Stomach (tissue), 9 donors: ENCODE data around the gene LDB2. TPM values are rescaled to one million over a fixed set of nuclear protein-coding genes. Genes with fewer than 3 reads are reported as not detected.

Experiments
- DNase-seq, 2 donors: peaks; one replicate each; pipeline versions ENCODE4 v3.0.0 to v3.0.0-alpha.2; 2013 to 2019
- H3K27ac ChIP-seq, 5 donors: fragments of 200-600 bp in 4 of 5; sonication (generic) in 4 of 5; one replicate each; pipeline ENCODE4 v1.5.1; 2013 to 2019; ENCODE audit warnings: mild to moderate bottlenecking in 1 of 5, moderate library complexity in 1 of 5
- H3K27me3 ChIP-seq, 3 donors: fragments of 200-600 bp; sonication (generic); one replicate each; pipeline ENCODE4 v1.5.1; 2017 to 2019; ENCODE audit warnings: mixed run types in 1 of 3
- H3K36me3 ChIP-seq, 4 donors: fragments of 200-600 bp; sonication (generic); 1 replicate in 3 of 4; 2 replicates in 1 of 4; pipeline ENCODE4 v1.5.1; 2016 to 2019
- H3K4me1 ChIP-seq, 4 donors: fragments of 200-600 bp; sonication (generic); one replicate each; pipeline ENCODE4 v1.5.1; 2016 to 2019
- H3K4me3 ChIP-seq, 4 donors: fragments of 200-600 bp; sonication (generic) in 3 of 4; one replicate each; pipeline ENCODE4 v1.5.1; 2016 to 2019; ENCODE audit warnings: mild to moderate bottlenecking in 1 of 4
- H3K9me3 ChIP-seq, 4 donors: fragments of 200-600 bp; sonication (generic); one replicate each; pipeline ENCODE4 v1.5.1; 2016 to 2019
- CTCF ChIP-seq, 7 experiments: fragments of 450-650 bp in 4 of 7; fragments of 200-600 bp in 3 of 7; sonication (generic) in 3 of 7; IDR thresholded peaks; one replicate each; pipeline ENCODE4 v1.5.1; 2016 to 2019; ENCODE audit warnings: antibody characterized with exemption in 7 of 7, control low read depth in 2 of 7, mild to moderate bottlenecking in 1 of 7
- EP300 ChIP-seq: sonication (generic); formaldehyde crosslinking; IDR thresholded peaks from one replicate; pipeline ENCODE4 v1.6.1; 2017; ENCODE audit warnings: antibody characterized with exemption
- POLR2A ChIP-seq, 4 donors: fragments of 450-650 bp; IDR thresholded peaks; one replicate each; pipeline ENCODE4 v1.6.1; 2016; ENCODE audit warnings: antibody characterized with exemption in 4 of 4, control low read depth in 2 of 4, mild to moderate bottlenecking in 1 of 4, moderate library complexity in 1 of 4
- POLR2AphosphoS5 ChIP-seq, 3 donors: sonication (generic); formaldehyde crosslinking; IDR thresholded peaks; one replicate each; pipeline ENCODE4 v1.6.1; 2016; ENCODE audit warnings: antibody characterized with exemption in 3 of 3
- WGBS, 5 donors: extraction: QIAGEN DNeasy Blood & Tissue Kit in 3 of 5; methylation state at CpG; one replicate each; pipeline versions ENCODE4 v1.1.5 to v1.1.7; 2013 to 2018; 5-methylcytosine and 5-hydroxymethylcytosine counted together
- intact Hi-C: fragments of 100-400 bp; cut with DNase I; formaldehyde crosslinking; loops from one replicate; pipeline ENCODE4 v1.15.1; 2023; ENCODE audit warnings: low total_unique reads
- polyA plus RNA-seq, 3 donors: library from polyadenylated mRNA; stranded (reverse); fragments of 200-250 nt; gene quantifications; one replicate each; pipeline ENCODE4 v1.2.3, GENCODE V29; 2013
- total RNA-seq, 5 donors: library from RNA; depleted of rRNA; stranded (reverse); fragments of >200 nt; gene quantifications; one replicate each; pipeline versions ENCODE4 v1.1.0 to v1.2.3, GENCODE V29; 2014 to 2016
- donor health status: healthy with polysubstance abuse.
- donor health status: Bipolar disorder and iron deficiency.
- donor health status: healthy.

Gene LDB2
- total and polyA plus RNA-seq, 8 donors = 6.2 to 63.3 (median 12.8) TPM

GRCh38 chr4:16728849-16729248 lies 169.6 kb downstream of the LDB2 start:
- intact Hi-C loops = no loop called here
- no peak for TF ChIP-seq EP300
- no peak for TF ChIP-seq POLR2AphosphoS5 (IDR thresholded peaks at IDR 0.05)
- WGBS, 5 donors = 80 to 94% (median 88%) methylated on average over 2 of the region's 2 CpGs
- no peaks in the 10 kb centered on the region for H3K36me3 ChIP-seq
- no peak for DNase-seq
- H3K27ac ChIP-seq = no peak overlapping the region
- H3K4me3 ChIP-seq = no peak overlapping the region
- H3K27me3 ChIP-seq = no peaks in the 10 kb centered on the region
- H3K4me1 ChIP-seq = no peaks in the 10 kb centered on the region
- H3K9me3 ChIP-seq = peaks cover 0 to 6% (median 5%) of the 10 kb centered on the region in 4 donors

GRCh38 chr4:16728111-16728510 lies 170.3 kb downstream of the LDB2 start:
- H3K27me3 ChIP-seq = no peaks in the 10 kb centered on the region
- no peak for DNase-seq
- intact Hi-C loops = no loop called here
- H3K4me3 ChIP-seq = no peak overlapping the region
- H3K4me1 ChIP-seq = no peaks in the 10 kb centered on the region
- no peaks in the 10 kb centered on the region for H3K36me3 ChIP-seq
- H3K9me3 ChIP-seq = peaks cover 0 to 12% (median 5%) of the 10 kb centered on the region in 4 donors
- no peak overlapping the region for H3K27ac ChIP-seq
- TF ChIP-seq POLR2AphosphoS5 (IDR thresholded peaks at IDR 0.05) = no peak
- no peak for TF ChIP-seq EP300
- no peak for TF ChIP-seq POLR2A (IDR thresholded peaks at IDR 0.05)
- TF ChIP-seq CTCF (IDR thresholded peaks at IDR 0.05) = no peak

GRCh38 chr4:16727218-16727617 lies 171.2 kb downstream of the LDB2 start:
- no peak for DNase-seq
- Histone ChIP-seq H3K36me3 (no peaks in the 10 kb centered on the region), H3K27ac (no peak overlapping the region), H3K27me3 (no peaks in the 10 kb centered on the region), H3K4me3 (no peak overlapping the region), H3K4me1 (no peaks in the 10 kb centered on the region), H3K9me3 (peaks cover 0 to 12% (median 5%) of the 10 kb centered on the region in 4 donors)
- TF ChIP-seq EP300 (no peak), POLR2A (IDR thresholded peaks at IDR 0.05) (no peak), POLR2AphosphoS5 (IDR thresholded peaks at IDR 0.05) (no peak), CTCF (IDR thresholded peaks at IDR 0.05) (no peak)
- intact Hi-C loops = no loop called here
- WGBS, 5 donors = 79 to 90% (median 87%) methylated on average over 6 of the region's 6 CpGs

- Histone ChIP-seq H3K9me3 (peaks cover 0 to 12% (median 5%) of the 10 kb centered on the region in 4 donors), H3K4me1 (peaks cover 0 to 7% (median 0%) of the 10 kb centered on the region in 4 donors), H3K4me3 (no peak overlapping the region), H3K27me3 (no peaks in the 10 kb centered on the region), H3K36me3 (no peaks in the 10 kb centered on the region), H3K27ac (no peak overlapping the region)
- no peak for DNase-seq
- no peak for TF ChIP-seq CTCF (IDR thresholded peaks at IDR 0.05)
- no peak for TF ChIP-seq POLR2A (IDR thresholded peaks at IDR 0.05)
- no peak for TF ChIP-seq EP300
- TF ChIP-seq POLR2AphosphoS5 (IDR thresholded peaks at IDR 0.05) = no peak
- 88 to 95% (median 93%) methylated on average over 8 of the region's 8 CpGs for WGBS, 5 donors
- intact Hi-C loops = no loop called here
These were observed 171.9 kb downstream of the LDB2 start for GRCh38 chr4:16726368-16727050.

GRCh38 chr4:16725252-16725651 lies 173.2 kb downstream of the LDB2 start:
- intact Hi-C loops = no loop called here
- no peak overlapping the region for H3K27ac ChIP-seq
- H3K4me3 ChIP-seq = no peak overlapping the region
- H3K4me1 ChIP-seq = peaks cover 0 to 13% (median 5%) of the 10 kb centered on the region in 4 donors
- TF ChIP-seq POLR2A (IDR thresholded peaks at IDR 0.05) (no peak), POLR2AphosphoS5 (IDR thresholded peaks at IDR 0.05) (no peak), EP300 (no peak), CTCF (IDR thresholded peaks at IDR 0.05) (no peak)
- no peaks in the 10 kb centered on the region for H3K27me3 ChIP-seq
- peaks cover 0 to 12% (median 5%) of the 10 kb centered on the region in 4 donors for H3K9me3 ChIP-seq
- H3K36me3 ChIP-seq = no peaks in the 10 kb centered on the region
- no peak for DNase-seq
- 68 to 79% (median 77%) methylated on average over 6 of the region's 6 CpGs for WGBS, 5 donors
